Ramos (cell line): ENCODE data around the gene RALB.
"Not testable (repeated sequence)": the region's sequence is repeated elsewhere in the genome, so short reads cannot be mapped to it uniquely, and the experiment has no call there.

Experiments used
- in situ Hi-C: fragments of 300-500 bp; cut with MboI; formaldehyde crosslinking; loops from one replicate; pipeline ENCODE4 v1.14.3; 2022; ENCODE audit warnings: low sequenced_read_pairs; ENCODE audit not compliant: unreplicated experiment

RALB gene

GRCh38 chr2:120312860-120313694 lies 60.4 kb downstream of the RALB start:
- in situ Hi-C loops, result loop anchor here (10.0 kb wide), 1 partner anchor 108 kb away; no protein-coding TSS in a partner anchor

GRCh38 chr2:120313695-120314615 lies 61.3 kb downstream of the RALB start:
- in situ Hi-C loops, result loop anchor here (10.0 kb wide), 1 partner anchor 109 kb away; no protein-coding TSS in a partner anchor

DNA sequence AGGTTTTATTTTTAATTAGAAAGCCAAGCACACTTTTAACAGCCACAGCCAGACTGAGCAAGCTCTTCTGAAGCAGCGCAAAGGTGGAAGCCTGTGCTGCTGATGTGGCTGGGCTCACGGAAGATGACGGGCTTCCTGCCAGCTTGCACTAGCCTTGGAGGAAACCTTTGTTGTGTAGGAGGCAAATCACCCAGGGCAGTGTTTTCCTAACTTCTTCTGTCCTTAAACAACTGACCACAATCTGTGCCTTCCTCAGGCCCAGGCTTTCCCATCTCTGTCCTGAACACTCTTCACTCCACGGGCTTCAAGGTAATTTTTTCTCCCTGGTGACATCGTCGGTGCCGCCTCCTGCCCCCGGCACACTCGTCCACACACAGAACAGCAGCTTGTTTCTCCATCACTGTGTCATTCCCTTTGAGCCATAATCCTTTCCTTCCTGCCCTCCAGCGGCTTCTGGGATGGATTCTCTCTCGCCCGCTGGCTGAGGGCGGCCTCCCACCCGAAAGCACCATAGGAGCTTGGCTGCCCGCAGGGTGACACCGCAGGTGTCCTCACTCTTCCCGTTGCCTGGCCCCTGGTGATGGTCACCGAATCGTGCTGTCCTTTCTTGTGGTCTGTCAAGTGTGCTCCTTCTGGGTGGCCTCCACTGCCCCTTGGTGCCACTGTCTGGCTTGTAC lies 62.2 kb downstream of the RALB start:
- in situ Hi-C loops, result loop anchor here (10.0 kb wide), 1 partner anchor 110 kb away; no protein-coding TSS in a partner anchor

- in situ Hi-C loops, result loop anchor here (10.0 kb wide), 1 partner anchor 111 kb away; no protein-coding TSS in a partner anchor
Observed at GRCh38 chr2:120315367-120316033, 62.8 kb downstream of the RALB start.

GRCh38 chr2:120316071-120316470 lies 63.4 kb downstream of the RALB start:
- in situ Hi-C loops, result loop anchor here (10.0 kb wide), 1 partner anchor 111 kb away; no protein-coding TSS in a partner anchor

- in situ Hi-C loops, result loop anchor here (10.0 kb wide), 1 partner anchor 112 kb away; no protein-coding TSS in a partner anchor
Observed at GRCh38 chr2:120316528-120317179, 64.0 kb downstream of the RALB start.

DNA sequence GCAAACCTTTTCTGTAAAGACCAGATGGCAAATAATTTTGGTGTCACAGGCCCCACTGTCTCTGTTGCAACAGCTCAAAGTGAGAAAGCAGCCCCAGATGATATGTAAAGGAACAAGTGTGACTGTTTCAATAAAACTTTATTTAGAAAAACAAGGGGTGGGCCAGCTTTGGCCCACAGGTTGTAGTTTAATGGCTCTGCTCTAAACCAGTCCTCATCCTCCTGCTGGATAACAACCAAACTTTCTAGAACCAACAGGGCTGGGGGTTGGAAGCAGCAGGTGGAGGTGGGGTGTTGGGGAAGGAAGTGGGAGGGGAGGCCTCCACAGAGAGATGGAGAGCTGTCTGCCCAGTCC lies 64.5 kb downstream of the RALB start:
- in situ Hi-C loops, result loop anchor here (10.0 kb wide), 1 partner anchor 112 kb away; no protein-coding TSS in a partner anchor

DNA sequence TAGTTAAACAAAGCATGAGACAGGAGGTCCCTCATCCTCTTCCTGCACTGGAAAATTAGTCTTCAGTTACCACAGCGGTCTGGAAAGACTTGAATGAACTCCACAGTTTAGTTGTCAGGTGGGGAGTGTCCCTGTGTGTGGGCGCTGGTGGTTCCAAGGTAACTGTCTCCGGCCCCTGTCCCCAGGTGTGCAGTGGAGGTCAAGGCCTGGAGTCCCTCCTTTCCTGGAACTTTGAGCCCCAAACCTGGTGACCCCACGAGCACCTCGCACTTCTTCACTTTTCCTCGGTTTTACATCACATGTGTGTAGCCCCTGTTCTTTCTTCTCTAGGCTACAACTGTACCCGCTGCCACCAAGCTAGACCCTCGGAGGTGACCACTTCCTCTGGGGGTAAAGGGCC lies 65.3 kb downstream of the RALB start:
- in situ Hi-C loops, result loop anchor here (10.0 kb wide), 1 partner anchor 113 kb away; no protein-coding TSS in a partner anchor

- in situ Hi-C loops, result loop anchor here (10.0 kb wide), 1 partner anchor 114 kb away; no protein-coding TSS in a partner anchor
Observed at GRCh38 chr2:120318626-120319025, 66.0 kb downstream of the RALB start.

DNA sequence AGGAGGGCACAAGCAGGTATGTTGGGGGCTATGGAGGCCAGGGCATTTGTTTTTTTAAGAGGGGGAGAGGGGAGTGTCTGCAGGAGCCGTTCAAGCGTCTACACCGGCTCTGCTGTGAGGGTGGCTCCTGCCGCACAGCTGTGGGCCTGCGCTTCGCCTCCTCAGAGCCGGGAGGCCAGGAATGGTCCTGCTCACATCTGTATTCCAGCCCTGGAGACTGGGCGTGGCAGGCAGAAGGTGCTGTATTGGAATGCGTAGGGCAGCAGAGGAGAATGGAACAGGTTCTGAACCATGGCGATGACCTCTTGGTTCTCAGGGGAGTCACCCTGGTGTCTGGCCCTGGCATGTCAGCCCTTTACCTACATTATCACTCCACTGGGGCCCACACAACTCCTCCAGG lies 66.5 kb downstream of the RALB start:
- in situ Hi-C loops, result loop anchor here (10.0 kb wide), 1 partner anchor 114 kb away; no protein-coding TSS in a partner anchor

GRCh38 chr2:120319686-120320317 lies 67.2 kb downstream of the RALB start:
- in situ Hi-C loops, result loop anchor here (10.0 kb wide), 1 partner anchor 115 kb away; no protein-coding TSS in a partner anchor

DNA sequence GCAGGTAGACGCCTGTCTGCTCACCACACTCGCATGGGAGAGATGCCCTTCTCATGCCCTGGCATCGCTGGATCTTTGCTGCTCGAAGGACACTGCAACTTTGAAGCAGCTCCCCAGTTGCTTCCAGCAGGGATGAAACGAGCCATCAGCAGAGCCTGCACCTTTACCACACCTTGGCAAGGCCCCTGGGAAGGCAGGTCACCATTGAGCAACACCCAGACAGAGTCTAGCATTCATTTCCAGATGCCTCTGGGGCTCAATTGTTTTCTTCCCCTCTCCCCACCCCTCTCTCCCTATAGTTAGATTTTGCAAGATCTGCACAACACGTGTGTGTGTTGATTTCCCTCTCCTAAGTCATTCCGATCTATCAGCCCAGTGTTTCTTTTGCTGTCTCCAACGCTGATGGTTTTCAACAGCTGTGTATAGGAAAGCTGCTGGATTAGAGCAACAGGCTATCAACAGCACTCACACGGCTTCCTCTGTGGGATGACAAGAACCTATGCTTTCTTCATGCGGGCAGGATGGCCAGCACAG lies 67.7 kb downstream of the RALB start:
- in situ Hi-C loops, result no loop called here

- in situ Hi-C loops, result not testable (repeated sequence)
Observed at GRCh38 chr2:120320887-120321556, 68.4 kb downstream of the RALB start.

- in situ Hi-C loops, result no loop called here
Observed at GRCh38 chr2:120321721-120322284, 69.2 kb downstream of the RALB start.

- in situ Hi-C loops, result no loop called here
Observed at GRCh38 chr2:120322329-120322728, 69.7 kb downstream of the RALB start.

DNA sequence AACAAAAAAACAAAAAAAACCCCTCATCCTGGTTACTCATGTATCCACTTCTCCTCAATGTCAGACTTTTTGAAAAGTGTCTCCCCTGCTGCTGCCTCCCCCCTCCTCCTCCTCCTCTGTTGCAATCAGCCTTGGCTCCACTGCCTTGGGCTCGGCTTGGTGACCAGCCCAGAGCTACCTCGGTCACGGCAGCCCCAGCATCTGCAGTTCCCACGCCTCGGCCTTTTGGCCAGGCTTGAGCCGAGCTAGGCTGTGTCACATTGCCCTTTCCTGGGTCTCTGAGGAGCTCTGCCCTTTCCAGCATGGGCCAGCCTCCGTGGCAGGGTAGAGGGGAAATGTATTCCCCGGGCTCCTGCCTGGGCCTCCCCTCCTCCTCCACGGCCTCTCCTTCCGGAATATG lies 70.6 kb downstream of the RALB start:
- in situ Hi-C loops, result no loop called here

GRCh38 chr2:120323807-120324399 lies 71.3 kb downstream of the RALB start:
- in situ Hi-C loops, result no loop called here
